Raji (cell line): ENCODE measurements around the gene BEAN1.

Source experiments
- POLR2A ChIP-seq: IDR thresholded peaks from 2 replicates; pipeline ENCODE4 v1.6.1; 2011; ENCODE audit warnings: low read depth, low read length, control low read depth; ENCODE audit not compliant: insufficient read depth

BEAN1 gene

DNA sequence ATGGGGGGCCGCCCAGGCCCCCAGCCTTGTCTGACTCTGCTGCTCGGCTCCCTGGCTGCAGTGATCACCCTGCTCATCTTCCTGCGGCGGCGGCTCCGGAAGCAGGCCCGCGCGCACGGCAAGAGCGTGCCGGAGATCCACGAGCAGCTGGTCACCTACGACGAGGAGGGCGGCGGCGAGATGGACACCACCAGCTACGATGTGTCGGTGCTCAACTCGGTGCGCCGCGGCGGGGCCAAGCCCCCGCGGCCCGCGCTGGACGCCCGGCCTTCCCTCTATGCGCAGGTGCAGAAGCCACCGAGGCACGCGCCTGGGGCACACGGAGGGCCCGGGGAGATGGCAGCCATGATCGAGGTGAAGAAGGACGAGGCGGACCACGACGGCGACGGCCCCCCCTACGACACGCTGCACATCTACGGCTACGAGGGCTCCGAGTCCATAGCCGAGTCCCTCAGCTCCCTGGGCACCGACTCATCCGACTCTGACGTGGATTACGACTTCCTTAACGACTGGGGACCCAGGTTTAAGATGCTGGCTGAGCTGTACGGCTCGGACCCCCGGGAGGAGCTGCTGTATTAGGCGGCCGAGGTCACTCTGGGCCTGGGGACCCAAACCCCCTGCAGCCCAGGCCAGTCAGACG is 24.4 kb upstream of the BEAN1 start:
- TF ChIP-seq POLR2A, result no peak

GRCh38 chr16:66403531-66404145 is 23.5 kb upstream of the BEAN1 start:
- TF ChIP-seq POLR2A, result no peak

- no peak for TF ChIP-seq POLR2A
Measured at GRCh38 chr16:66405057-66405783, 21.9 kb upstream of the BEAN1 start.

DNA sequence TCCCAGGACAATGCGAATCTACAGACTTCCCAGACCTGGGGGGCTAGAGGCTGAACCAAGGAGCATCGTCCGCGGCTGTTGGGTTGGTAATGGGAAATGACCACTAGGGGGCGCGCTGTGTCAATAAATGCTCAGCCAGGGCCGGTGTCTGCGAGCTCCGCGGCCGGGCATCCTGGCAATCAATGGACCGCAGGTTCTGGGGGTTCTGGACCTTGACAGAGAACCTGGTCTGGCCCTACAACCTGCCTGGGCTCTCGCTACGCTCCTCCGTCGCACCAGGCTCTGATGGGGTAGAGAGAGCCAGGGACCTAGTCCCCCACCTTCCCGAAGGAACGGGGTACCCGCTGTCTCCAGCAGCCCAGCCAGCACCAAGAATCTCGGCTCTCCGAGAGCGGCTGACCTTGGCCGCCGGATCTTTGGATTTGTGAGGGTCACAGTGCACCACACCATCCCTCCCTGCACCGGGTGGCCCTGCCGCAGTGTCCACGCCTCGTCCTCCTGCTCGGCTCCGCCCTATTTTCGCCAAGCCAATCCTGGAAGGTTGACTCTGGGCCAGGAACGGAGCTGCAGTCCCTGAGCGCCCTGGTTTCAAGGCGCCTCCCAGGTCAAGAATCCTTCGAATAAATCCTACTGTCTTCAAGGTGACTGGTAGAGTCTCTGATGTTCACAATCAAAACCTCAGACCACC is 20.4 kb upstream of the BEAN1 start:
- no peak for TF ChIP-seq POLR2A

GRCh38 chr16:66408163-66409048 is 18.7 kb upstream of the BEAN1 start:
- TF ChIP-seq POLR2A, result no peak

- TF ChIP-seq POLR2A, result no peak
Measured at GRCh38 chr16:66409156-66409555, 17.9 kb upstream of the BEAN1 start.

- no peak for TF ChIP-seq POLR2A
Measured at GRCh38 chr16:66412182-66412581, 14.9 kb upstream of the BEAN1 start.

DNA sequence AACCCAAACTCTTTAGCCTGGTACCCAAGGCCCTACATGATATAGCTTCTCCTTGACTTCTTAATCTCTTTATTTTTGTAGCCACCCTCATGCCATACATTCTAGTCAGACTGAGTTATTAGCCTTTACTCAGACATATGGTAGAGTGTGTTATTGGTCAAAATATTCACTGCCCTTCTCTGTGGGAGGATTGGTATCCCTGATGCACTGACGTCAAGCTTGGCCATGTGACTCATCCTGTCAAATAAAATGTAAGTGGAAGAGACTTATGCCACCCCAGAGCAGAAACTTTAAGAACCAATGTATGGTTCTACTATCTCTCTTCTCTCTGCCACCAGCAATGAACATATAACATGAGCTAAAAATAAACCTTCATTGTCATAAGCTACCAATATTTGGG is 12.2 kb upstream of the BEAN1 start:
- TF ChIP-seq POLR2A, result no peak

DNA sequence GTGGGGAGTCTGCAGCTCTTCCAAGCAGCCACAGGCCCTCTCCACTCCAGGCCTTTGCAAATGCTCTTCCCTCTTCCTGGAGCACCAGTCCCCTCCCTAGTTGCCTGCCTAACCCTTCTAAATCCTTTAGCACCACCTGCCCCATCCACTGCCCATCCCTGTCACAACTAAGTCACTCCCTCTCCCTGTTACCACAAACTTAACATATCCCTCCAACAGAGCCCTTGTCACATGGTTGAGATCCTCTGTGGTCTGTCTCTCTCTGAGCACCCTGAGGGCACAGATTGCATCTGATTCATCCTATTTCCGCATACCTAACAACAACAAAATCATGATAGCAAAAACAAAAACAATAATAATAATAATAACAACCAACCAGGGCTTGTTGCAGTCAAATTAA is 11.0 kb upstream of the BEAN1 start:
- no peak for TF ChIP-seq POLR2A

- TF ChIP-seq POLR2A, result no peak
Measured at GRCh38 chr16:66416939-66417700, 10.0 kb upstream of the BEAN1 start.

GRCh38 chr16:66418165-66418962 is 8.7 kb upstream of the BEAN1 start:
- no peak for TF ChIP-seq POLR2A

DNA sequence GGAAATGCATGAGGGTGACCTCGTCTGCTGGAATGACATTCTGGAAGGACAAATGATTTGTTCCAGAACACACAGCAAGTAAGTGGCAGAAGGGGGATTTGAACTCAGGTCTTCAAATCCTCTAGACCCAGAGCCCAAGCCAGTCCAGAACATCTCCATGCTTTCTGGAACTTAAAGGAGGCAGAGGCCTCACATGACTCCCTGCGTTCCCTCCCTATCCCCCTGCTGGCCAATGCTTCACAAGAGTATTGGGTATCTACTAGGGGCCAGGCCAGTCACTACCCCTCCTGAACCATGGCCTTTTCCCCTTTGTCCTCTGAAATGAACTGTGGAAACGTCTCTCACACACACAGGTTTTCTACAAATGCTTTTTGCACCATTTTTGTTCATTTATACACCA is 7.6 kb upstream of the BEAN1 start:
- no peak for TF ChIP-seq POLR2A

DNA sequence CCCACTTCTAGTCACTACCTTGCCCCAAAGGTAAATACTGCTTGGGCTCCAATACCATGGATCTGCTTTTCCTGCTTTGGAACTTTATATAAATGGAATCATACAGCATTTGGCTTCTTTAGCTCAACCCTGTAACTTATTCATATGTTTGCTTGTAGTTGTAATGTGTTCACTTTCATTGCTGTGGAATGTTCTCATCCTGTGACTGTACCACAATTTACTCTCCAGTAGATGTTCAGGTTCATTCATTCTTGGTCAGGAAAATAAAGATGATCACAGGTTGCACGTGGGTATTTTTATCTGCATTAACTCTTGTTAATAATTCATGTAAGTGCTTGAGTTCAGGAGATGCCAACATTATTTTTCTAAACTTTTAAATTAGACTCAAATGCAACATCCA is 6.7 kb upstream of the BEAN1 start:
- TF ChIP-seq POLR2A, result no peak
